Prostate gland (tissue), 2 donors: ENCODE data around the gene CFAP20.

Experiments
- CTCF ChIP-seq, 4 experiments: fragments of 200-600 bp in 2 of 4; fragments of 450-650 bp in 2 of 4; sonication (generic) in 2 of 4; IDR thresholded peaks; 1 replicate in 3 of 4; 2 replicates in 1 of 4; pipeline ENCODE4 v1.5.1; 2016 to 2019; ENCODE audit warnings: antibody characterized with exemption in 4 of 4, mild to moderate bottlenecking in 2 of 4, moderate library complexity in 2 of 4
- POLR2A ChIP-seq: fragments of 450-650 bp; IDR thresholded peaks from one replicate; pipeline ENCODE4 v1.6.1; 2016; ENCODE audit warnings: antibody characterized with exemption, mild to moderate bottlenecking

GRCh38 chr16:58148526-58148925 lies 19.3 kb upstream of the CFAP20 start:
- TF ChIP-seq CTCF (IDR thresholded peaks at IDR 0.05): no peak
- TF ChIP-seq POLR2A: no peak
